ENCODE results near the gene TMEM204. TPM values are rescaled to one million over a fixed set of nuclear protein-coding genes. Genes with fewer than 3 reads are reported as not detected.
A peak's percentile ranks its signal among the peaks of the same experiment; 100 is the strongest.

TMEM204 gene
- polyA plus RNA-seq, 4 donors, result 18.8 to 28.5 (median 20.6) TPM

DNA sequence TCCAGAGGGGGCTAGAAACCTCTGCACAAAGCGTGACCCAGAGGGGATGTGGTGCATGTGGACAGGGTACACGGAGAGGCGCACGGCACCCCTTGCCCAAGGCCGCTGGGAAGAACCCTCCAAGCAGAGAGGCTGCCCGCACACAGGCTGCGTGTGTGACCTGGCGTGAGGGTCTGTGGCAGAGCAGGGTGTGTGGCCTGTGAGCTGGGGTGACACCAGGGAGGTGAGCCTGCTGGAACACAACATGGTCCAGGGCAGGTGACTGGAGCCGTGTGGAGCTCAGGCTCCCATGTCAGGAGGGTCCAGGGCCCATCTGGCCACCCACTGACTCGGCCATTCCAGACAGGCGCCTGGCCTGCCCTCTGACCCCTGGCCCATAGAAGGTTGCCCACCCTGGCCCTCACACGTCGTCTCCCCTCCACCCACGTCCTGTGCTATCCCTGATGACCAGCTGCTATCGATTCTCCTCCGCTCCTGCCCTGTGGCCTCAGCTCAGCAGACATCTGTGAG lies 14.8 kb upstream of the TMEM204 start:
- DNase-seq (ENCODE audit: low read depth in 4 of 4, low spot score in 3 of 4), result no peak

DNA sequence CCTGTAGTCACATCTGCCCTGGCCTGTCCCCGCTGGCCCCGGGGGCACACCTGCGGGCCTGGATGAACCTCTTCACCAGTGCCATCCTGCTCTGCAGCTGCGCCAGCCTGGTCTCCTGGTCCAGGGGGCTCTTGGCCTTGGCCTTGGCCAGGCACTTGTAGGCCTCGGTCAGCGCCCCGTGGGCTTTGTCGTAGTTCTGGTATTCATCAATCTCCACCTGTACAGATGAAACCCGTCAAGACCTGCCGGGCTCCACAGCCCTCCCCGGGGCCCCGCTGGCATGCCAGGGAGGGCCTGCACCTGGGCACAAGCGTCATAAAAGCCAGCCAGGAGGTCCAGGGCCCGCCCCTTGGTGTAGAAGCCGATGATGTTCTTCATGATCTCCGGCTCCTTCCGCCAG lies 13.6 kb upstream of the TMEM204 start:
- DNase-seq (ENCODE audit: low read depth in 4 of 4, low spot score in 3 of 4), result no peak

DNA sequence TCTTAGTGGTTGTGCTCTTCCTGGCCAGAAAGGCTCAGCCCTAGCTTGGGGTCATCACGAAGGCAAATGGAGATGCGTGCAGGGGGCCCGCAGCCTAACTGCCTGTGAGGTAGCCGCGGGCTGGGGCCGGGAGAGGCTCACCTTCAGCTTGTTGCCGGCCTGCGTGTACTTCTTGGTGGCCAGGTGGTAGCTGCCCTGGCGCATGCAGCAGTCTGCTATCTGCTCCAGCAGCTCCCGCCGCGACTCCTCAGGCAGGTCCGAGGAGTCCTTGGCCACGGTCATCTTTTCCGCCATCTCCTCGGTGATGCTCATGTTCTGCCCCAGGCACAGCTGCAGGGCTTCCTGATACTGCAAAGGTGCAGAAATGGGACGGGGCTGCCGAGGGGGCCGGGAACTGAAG lies 13.0 kb upstream of the TMEM204 start:
- no peak for DNase-seq (ENCODE audit: low read depth in 4 of 4, low spot score in 3 of 4)

DNA sequence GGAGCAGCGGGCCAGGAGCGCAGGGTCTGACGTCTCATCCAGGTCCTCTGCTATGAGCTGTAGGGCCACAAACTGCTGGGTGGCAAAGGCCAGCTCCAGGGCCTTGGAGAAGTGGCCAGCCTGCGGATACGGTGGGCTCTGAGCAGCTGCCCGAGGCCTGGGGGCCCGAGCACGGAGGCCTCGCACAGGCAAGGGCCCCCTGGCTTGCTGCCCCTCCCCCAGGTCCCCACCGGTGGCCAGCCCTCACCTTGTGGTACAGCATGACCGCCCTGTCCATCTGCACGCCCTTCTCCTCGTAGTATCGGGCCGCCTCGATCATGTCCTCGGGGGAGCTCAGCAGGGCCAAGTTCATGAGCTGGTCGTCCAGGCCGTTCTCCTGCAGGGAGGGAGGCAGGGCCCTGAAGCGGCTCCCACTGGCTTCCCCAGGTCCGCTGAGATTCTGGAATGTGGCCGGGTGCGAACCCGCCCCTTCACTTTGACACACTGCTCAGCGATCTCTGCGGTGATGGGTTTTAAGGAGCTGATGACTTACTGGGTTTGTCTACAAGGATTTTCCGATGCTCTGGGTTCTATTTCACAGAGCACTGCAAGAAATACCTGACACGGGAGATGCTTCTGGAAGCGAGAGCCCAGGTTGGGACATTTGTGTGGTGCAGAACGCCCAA lies 9.8 kb upstream of the TMEM204 start:
- DNase-seq (ENCODE audit: low read depth in 4 of 4, low spot score in 3 of 4), result no peak

DNA sequence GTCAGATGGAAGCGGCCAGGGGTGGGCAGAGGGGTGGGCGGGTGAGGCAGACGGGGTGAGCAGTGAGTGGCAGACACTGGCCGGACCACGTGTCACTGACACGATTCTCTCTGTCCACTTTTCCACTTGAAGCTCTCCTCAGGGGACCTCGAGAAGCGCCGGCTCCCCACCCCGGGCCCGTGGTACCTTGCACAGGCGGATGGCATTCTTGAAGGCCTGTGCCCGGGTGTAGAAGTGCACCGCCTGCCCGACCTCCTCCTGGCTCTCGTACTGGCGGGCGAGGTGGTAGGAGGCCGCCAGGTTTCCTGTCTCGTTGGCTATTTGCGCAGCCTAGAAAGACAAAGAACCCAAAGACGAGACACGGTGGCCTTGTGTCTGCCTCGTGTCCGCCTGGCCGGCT lies 9.1 kb upstream of the TMEM204 start:
- DNase-seq (ENCODE audit: low read depth in 4 of 4, low spot score in 3 of 4), result no peak

DNA sequence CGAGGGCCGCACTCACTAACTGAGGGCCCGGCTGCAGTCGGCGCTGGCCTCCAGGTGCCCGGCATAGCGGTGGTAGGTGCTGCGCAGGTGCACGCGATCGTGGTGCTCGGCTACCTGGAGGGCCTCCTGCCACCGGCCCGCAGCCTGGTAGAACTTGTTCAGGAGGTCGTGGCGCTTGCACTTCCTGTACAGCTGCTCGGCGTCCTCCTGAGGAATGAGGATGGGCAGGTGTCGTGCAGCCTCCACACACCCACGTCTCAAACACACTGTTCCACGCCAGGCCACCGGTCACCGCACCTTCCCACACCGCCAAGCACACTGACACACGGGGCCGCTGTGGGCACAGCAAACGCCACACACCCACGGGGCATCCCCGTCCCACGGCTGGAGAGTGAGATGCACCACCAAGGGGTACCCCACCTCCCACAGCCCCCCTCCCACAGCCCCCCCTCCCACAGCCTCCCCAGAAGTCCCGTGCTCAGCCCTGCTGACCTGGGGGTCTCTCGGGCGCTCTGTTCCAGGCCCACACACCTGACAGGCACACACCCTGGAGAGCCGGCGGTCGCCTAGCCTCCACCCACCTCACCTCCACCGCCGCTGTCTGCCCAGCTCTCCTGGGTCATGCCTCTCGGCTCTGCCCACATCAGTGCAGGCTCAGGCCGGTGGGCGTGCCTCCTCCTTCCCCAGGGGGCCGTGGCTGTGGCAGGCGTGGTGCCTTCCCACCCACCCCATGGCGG lies 7.4 kb upstream of the TMEM204 start:
- DNase-seq (ENCODE audit: low read depth in 4 of 4, low spot score in 3 of 4), result no peak

DNA sequence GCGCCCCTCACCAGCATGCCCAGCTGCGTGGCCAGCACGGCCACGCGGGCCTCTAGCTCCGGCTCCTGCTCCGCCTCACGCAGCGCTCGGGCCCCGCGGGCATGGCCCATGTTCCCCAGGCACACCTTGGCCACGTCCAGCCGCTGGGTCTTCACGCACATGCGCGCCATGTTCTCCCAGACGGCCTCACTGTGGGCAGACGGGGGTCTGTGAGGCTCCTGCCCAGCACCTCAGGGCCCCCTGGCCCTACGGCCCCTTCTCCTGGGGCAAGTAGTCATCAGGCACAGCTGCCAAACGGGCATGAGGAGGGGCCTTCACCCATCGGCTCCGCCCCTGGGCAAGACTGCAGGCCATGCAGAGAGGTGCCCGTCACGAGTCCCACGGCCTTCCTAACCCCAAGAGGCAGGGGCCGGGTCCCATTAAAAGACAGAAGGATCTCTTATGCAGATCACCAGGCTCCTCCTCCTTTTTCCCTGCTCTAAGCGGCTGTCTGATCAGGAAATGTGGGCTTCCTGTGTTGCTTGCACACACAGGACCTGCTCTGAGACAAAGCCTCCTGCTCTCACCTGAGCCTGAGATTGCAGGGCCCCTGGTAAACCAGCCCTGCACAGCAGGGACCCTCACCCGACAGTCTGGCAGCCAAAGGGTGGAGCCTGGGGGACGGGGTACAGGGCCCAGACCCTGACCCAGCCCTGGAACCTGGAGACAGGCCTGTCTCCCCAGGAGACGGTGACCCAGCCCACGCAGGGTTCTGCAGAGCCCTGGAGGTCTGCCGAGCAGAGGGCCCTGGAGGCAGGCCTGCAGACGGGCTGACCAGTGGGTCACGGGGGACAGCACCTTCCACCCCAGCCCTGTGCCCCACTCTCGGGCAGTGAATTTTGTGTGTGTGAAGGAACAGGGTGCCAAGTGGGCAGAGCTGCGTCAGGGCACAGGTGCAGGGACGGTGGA lies 6.6 kb upstream of the TMEM204 start:
- no peak for DNase-seq (ENCODE audit: low read depth in 4 of 4, low spot score in 3 of 4)

DNA sequence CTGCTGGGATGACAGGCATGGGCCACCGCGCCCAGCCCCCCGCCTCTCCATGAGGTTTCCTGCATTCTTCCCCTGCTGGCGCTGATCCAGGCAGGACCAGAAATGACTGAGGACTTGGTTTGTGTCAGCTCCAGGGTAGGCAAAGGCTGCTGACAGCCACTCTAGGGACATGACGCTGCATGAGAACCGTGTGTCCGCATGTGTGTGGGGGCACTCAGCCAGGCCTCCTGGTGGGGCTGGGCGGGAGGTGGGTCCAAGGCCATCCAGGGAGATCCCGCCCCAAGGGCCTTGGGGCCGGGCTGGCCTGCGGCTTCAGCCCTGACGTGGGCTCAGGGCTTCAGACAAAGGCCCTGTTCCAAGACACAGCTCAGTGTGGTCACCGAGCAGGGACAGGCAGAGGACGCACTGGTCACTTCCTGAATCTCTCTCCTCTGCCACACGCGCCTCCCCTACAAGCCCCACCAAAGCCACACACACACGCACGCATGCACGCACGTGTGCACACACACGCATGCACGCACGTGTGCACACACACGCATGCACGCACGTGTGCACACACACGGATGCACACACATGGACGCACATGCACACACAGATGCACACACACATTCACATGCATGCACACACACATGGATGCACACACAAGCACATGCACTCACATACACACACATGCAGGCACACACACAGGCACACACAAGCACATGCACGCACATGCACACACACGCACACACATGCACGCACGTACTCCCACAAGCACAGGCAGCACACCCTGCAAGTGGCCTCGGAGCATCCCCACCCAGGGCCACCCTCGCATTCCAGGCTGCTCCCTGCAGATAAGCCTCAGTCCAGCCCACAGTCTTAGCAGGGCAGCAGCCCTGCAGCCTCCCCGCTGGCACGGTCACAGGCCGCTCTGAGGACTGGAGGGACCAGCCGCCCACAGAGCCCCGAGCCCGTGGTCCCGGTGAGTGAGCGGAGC lies 5.3 kb upstream of the TMEM204 start:
- no peak for DNase-seq (ENCODE audit: low read depth in 4 of 4, low spot score in 3 of 4)

DNA sequence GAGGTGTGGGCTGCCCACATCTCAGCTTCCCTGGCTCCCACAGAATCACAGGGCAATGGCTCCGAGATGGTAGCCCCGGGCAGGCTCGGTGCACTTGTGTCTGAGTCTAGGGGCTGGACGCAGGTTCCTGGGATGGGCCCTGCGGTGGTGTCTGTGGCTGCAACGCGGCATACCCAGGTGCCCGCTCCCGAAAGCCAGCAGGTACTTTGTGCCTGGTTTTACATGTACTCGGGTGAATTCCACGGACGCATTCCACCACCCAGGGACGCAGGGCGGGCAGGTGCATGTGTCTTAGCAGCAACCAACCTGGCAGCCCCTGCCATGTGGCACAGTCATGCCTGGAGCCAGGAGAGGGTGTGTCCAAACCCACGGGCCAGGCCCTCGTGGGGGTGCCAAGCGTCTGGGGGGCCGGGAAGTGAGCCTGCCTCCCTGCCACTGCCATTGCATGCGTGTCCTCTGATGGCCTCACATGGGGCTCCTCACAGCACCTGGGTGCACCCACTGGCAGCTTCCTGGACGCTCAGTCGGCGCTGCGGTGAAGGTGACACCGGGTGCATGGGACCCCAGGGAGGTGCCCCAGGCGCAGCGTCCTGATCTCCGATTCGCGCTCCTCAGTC lies 4.4 kb upstream of the TMEM204 start:
- no peak for DNase-seq (ENCODE audit: low read depth in 4 of 4, low spot score in 3 of 4)

DNA sequence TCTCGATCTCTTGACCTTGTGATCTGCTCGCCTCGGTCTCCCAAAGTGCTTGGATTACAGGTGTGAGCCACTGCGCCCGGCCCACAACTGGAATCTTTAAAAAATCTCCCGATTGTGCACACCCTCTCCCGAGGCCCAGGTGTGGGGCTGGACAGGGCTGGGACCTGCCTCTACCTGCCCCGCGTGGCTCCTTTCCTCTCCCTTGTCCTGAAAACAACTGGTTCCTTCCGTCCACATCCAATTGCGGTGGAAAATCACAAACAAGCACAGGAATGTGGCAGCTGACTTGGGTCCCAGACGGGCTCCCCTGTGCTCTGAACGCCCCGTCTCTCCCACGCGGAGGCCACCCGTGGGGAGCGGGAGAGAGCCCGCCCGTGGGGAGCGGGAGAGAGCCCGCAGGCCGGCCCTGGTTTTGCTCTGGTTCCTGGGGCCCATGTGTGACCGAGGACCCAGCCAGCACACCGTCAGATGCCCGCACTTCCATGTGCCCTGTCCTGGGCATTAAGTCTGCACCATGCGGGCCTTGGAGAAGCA lies 3.0 kb upstream of the TMEM204 start:
- DNase-seq (ENCODE audit: low read depth in 4 of 4, low spot score in 3 of 4), result no peak

DNA sequence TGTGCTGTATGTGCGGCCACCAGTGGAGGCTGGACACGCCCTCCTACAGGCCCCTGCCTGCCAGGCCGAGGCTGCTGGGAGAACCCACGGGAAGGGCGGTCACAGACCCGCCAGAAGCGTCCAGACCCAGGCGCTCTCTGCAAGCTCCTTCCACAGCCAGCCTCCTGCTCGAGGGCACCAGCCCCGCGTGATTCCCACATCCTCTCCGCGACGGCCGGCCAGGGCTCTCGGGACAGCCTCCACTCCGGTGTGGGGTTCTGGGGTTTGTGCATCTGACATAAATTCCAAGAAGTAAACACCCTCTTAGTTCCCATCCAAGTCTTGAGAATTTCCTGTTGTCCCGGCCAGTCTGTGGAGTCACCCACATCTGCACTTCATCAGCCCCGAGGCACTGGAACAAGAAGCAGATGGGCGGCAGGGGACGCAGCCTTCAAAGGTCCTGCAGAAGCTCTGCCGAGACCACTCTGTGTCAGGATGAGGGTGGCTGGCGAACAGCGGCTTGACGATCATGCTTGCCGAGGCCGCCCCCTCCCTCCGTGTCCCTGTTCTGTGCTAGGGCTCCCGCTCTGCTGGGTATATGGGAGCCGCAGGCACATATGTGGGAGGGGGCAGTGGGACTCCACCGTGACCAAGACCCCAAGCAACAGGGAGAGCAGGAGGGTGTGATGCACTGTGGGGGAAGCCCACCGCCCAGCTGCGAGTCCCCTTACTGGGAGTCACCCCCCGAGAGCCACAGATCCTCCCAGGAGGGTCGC lies 2.4 kb upstream of the TMEM204 start:
- peak in 1 of 4 donors; percentile 53 for DNase-seq (ENCODE audit: low read depth in 4 of 4, low spot score in 3 of 4)

DNA sequence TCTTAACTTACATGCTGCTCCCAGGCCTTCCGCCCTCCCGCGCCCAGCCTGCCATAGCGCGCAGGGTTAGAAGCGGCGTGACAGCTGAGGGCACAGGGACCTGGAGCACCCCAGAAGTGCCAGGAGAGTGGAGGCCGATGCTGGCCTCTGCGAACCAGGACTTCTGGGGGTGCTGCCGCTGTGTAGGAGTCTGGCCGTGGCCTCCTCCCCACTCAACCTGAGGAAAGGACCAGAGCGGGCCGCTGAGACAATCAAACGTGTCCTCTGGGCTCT lies 1.9 kb upstream of the TMEM204 start:
- no peak for DNase-seq (ENCODE audit: low read depth in 4 of 4, low spot score in 3 of 4)

DNA sequence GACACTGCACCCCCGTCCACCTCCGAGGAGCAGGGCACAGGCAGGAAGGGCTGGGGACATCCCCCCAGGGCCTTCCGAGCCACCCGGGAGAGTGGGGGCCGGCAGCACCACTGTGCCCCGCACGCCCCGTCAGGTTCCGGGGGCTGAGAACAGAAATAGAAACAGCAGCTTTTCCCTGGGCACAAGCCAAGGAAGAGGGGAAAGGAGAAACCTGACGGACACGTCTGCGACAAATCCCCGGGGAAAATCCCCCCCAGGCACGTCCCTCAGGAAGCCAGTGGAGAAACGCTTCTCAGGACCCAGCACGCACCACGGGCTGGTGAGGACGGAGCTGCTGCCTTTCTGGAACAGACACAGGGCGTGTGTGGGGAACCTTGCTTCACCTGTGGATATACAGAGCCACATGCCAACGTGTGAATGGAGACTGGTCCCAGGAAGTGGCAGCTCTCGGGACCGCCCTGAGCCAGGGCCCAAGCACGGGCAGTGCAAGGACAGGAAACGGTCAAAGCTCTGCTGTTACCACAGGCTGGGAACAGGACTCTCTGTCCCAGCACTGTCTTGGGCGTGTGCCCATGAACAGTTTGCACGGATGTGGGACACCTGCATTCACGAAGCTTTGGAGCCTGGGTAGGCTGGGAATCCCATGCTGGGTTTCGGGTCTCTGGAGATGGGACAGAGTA lies 1.2 kb upstream of the TMEM204 start:
- DNase-seq (ENCODE audit: low read depth in 4 of 4, low spot score in 3 of 4), result no peak

DNA sequence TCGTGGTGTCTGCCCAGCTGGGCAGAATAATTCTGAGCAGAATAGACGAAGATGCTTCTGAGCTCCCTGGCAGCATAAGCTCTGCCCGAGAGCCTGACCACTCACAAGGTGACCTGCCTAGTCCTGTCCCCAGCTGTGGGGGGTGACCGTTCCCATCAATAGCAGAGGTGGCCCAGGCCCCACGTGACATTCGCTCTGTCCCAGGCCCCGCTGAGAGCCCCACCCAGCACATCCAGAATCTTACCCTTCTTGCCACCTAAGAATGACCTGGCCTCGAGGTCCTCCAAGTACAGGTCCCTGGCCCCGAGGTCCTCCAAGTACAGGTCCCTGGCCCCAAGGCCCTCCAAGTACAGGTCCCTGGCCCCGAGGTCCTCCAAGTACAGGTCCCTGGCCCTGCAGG lies 695 bp upstream of the TMEM204 start:
- no peak for DNase-seq (ENCODE audit: low read depth in 4 of 4, low spot score in 3 of 4)

DNA sequence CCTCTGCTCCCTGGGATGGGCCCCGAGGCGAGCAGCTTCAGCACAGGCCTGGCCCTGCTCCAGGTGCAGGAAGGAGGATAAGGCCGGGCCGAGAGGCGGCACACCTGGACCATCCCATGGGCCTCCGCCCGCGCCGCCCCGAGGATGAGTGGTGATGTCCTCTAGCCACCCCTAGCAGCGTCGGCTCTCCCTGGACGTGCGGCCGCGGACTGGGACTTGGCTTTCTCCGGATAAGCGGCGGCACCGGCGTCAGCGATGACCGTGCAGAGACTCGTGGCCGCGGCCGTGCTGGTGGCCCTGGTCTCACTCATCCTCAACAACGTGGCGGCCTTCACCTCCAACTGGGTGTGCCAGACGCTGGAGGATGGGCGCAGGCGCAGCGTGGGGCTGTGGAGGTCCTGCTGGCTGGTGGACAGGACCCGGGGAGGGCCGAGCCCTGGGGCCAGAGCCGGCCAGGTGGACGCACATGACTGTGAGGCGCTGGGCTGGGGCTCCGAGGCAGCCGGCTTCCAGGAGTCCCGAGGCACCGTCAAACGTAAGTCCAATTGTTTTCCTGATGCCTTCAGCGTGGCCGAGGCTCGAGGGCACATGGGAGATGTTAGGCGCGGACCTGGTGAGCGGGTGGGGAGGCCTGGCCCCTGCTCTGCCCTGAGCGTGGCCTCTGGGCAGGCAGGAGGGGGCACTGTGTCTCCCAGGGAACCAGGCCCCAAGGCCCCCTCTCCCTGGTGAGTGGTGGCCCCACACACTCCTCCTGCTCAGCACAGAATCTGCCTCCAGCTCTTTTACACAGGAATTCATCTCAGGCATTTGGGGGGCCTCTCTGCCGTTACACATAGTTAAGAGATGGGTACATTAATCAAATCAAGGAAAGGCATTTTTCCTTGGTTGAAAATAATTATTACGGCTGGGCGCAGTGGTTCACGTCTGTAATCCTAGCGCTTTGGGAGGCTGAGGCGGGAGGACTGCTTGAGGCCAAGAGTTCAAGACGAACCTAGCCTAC lies 855 bp downstream of the TMEM204 start:
- DNase-seq (ENCODE audit: low read depth in 4 of 4, low spot score in 3 of 4), result no peak

DNA sequence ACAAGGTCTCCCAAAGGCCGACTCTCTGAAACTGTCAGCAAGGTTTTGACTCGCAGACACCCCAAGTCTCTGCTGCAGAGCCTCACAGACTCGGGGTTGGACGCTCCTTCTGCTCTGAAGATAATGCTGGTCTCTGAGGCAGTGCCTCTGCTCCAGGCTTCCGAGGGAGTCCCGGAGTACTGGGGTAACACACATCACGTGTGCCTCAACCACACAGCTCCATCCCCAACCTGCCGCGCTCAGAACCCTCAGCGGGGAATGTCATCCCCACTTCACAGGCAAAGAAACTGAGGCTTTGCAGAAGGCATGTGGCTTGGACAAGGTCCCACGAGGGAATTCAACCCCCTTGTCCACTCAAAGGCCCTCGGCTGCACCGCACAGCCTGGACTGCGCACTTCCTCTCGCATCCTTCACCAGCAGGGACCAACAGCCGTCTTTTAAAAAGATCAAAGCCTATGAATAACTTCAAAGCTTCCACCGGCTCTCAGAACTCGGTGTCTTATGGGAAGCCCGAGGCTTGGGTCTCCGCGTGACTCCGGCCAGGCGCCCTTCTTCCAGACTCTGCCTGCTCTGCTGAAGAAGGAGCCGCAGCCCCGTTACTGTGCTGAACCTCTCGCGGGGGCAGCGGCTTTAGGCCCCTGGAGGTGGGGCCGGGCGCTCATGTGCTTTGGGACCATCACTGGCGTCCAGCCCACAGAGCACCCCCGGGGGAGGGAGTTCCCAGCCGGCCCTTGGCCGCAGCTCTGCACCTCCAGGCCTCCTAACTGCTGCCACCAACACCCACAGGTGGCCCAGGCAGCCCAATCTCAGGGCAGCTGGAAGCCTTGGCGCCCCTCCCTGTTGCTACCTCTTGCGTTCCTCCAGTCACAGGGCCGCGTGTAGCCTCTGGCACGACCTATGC lies 2.2 kb downstream of the TMEM204 start:
- DNase-seq (ENCODE audit: low read depth in 4 of 4, low spot score in 3 of 4), result no peak
